DND-41 (cell line): ENCODE measurements around the gene BORCS8.

Source experiments
- EZH2 ChIP-seq: IDR thresholded peaks from 3 replicates; pipeline ENCODE4 v1.6.1; 2012; ENCODE audit warnings: borderline replicate concordance, low read depth, mild to moderate bottlenecking, moderate library complexity, low read length, inconsistent platforms; ENCODE audit not compliant: severe bottlenecking
- TF ChIP-seq, protein P1 (sequence below): IDR thresholded peaks from 2 replicates; pipeline ENCODE4 v1.5.1; 2012; ENCODE audit warnings: borderline replicate concordance, low read length, moderate library complexity, mild to moderate bottlenecking; ENCODE audit not compliant: poor library complexity, severe bottlenecking; ENCODE audit errors: extremely low read depth

DNA sequence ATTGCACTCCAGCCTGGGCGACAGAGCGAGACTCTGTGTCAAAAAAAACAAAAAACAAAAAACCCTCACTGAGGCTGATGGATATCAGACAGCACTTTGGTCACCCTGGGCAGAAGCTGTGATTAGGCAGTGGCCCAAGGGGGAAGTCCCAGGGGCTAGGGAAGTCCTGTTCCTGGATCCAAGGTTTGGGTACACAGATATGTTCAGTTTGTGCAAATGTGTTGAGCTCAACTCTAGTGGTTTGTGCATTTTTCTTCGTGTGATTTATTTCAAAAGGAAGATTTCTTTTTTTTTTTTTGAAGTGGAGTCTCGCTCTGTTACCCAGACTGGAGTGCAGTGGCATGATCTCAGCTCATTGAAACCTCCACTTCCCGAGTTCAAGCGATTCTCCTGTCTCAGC lies 34.1 kb downstream of the BORCS8 start:
- TF ChIP-seq, protein P1, sequence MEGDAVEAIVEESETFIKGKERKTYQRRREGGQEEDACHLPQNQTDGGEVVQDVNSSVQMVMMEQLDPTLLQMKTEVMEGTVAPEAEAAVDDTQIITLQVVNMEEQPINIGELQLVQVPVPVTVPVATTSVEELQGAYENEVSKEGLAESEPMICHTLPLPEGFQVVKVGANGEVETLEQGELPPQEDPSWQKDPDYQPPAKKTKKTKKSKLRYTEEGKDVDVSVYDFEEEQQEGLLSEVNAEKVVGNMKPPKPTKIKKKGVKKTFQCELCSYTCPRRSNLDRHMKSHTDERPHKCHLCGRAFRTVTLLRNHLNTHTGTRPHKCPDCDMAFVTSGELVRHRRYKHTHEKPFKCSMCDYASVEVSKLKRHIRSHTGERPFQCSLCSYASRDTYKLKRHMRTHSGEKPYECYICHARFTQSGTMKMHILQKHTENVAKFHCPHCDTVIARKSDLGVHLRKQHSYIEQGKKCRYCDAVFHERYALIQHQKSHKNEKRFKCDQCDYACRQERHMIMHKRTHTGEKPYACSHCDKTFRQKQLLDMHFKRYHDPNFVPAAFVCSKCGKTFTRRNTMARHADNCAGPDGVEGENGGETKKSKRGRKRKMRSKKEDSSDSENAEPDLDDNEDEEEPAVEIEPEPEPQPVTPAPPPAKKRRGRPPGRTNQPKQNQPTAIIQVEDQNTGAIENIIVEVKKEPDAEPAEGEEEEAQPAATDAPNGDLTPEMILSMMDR, result no peak
- TF ChIP-seq EZH2, result no peak
